Spinal cord (tissue), 10 donors: ENCODE measurements around the gene PDLIM1. TPM values are rescaled to one million over a fixed set of nuclear protein-coding genes. Genes with fewer than 3 reads are reported as not detected.

Source experiments
- DNase-seq, 6 donors: peaks; one replicate each; pipeline versions ENCODE4 v3.0.0 to v3.0.0-alpha.2; 2013 to 2015; ENCODE audit warnings: low spot score in 6 of 6, low read depth in 4 of 6
- H3K27ac ChIP-seq: one replicate; pipeline ENCODE4 v1.5.1; 2013; ENCODE audit warnings: low read depth, low read length, control low read depth
- H3K27me3 ChIP-seq: one replicate; pipeline ENCODE4 v1.6.1; 2013; ENCODE audit warnings: low read length; ENCODE audit not compliant: control insufficient read depth, insufficient read depth
- H3K36me3 ChIP-seq: one replicate; pipeline ENCODE4 v1.6.1; 2013; ENCODE audit warnings: low read length; ENCODE audit not compliant: control insufficient read depth, insufficient read depth
- H3K4me1 ChIP-seq: one replicate; pipeline ENCODE4 v1.6.1; 2013; ENCODE audit warnings: low read length; ENCODE audit not compliant: control insufficient read depth, insufficient read depth
- H3K4me3 ChIP-seq: one replicate; pipeline ENCODE4 v1.5.1; 2013; ENCODE audit warnings: low read depth, low read length, control low read depth
- H3K9me3 ChIP-seq: one replicate; pipeline ENCODE4 v1.6.1; 2013; ENCODE audit warnings: low read length; ENCODE audit not compliant: control insufficient read depth, insufficient read depth
- WGBS: methylation state at CpG from one replicate; pipeline ENCODE4 v1.1.5; 2013; ENCODE audit warnings: missing lambda C conversion rate; ENCODE audit not compliant: insufficient coverage; 5-methylcytosine and 5-hydroxymethylcytosine counted together
- polyA plus RNA-seq, 2 donors: library from polyadenylated mRNA; unstranded; fragments of 120-200 nt; gene quantifications; one replicate each; pipeline ENCODE4 v1.2.1, GENCODE V29; 2013; ENCODE audit not compliant: insufficient read length in 2 of 2
- total RNA-seq, 2 donors: library from RNA; depleted of rRNA in 1 of 2; stranded (reverse); fragments of 120-200 nt in 1 of 2; fragments of >200 nt in 1 of 2; gene quantifications; one replicate each; pipeline versions ENCODE4 v1.2.3 to v1.2.4, GENCODE V29; 2013 to 2014
- donor health status: healthy.

Gene PDLIM1
- total and polyA plus RNA-seq, 4 donors = 8.5 to 33.0 (median 20.4) TPM

DNA sequence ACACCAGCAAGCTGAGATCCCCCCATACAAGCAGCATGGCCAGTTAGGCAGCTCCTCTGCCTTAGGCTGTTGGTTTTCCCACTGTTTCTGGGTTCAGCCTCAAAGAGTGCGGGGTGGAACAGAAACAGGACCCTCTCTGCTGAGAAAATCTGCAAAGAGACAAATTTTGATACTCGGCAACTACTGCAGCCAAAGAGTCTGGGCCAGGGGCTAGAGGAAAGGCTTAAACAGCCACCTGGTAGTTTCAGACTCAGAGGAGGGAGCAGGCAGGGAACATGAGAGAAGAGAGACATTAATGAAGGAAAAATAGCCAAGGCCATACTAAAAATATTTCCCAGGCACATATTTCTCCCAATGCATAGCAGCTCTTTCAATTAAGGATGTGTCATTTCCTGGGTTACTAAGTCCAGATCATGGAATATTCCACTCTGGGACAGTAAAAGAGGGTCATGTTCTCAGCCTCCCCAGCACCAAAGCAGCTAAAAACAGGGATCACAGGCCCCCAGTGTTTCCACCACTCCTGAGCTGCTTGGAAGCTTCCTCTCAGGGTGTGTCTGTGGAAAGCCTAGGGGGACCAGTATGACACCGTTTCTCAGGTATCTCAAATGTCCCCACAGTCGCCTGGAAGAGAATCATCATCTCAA, 29.8 kb downstream of the PDLIM1 start:
- Histone ChIP-seq H3K36me3 (no peaks in the 10 kb centered on the region), H3K4me3 (no peak overlapping the region), H3K27me3 (no peaks in the 10 kb centered on the region), H3K4me1 (no peaks in the 10 kb centered on the region), H3K27ac (no peak overlapping the region), H3K9me3 (peaks cover 3% of the 10 kb centered on the region)
- 85% methylated on average over 3 of the region's 4 CpGs for WGBS
- no peak for DNase-seq

DNA sequence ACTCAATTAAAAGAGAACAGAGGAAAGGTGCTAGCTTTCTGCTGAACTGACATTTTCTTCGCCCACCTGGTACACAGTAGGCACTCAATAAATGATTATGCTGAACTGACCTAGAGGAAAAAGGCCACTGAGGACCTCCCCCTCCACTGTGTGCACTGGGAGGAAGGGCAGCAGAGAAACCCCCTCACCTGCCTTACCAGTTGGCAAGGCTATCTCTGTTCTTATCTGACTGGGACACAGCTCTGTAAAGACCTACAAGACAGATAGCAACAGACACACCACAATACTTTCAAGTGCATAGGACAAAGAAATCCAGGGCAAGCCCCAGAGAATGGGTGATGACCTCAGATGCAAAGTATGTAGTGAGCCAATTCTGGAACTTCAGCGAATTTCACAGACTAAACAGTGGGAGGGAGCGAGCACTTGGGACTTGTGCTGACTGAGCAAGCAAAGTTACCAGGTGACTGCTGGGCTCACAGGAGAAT, 30.4 kb downstream of the PDLIM1 start:
- 78% methylated on average over 2 of the region's 3 CpGs for WGBS

GRCh38 chr10:95257849-95258248, 33.0 kb downstream of the PDLIM1 start:
- Histone ChIP-seq H3K9me3 (peaks cover 3% of the 10 kb centered on the region), H3K4me1 (no peaks in the 10 kb centered on the region), H3K27ac (no peak overlapping the region), H3K4me3 (no peak overlapping the region), H3K36me3 (no peaks in the 10 kb centered on the region), H3K27me3 (no peaks in the 10 kb centered on the region)
- 100% methylated on average over 2 of the region's 7 CpGs for WGBS
- DNase-seq = no peak

More for the DNA sequence above, 30.4 kb downstream of the PDLIM1 start:
- Histone ChIP-seq H3K4me1 (no peaks in the 10 kb centered on the region), H3K9me3 (peaks cover 3% of the 10 kb centered on the region), H3K4me3 (no peak overlapping the region), H3K27me3 (no peaks in the 10 kb centered on the region), H3K27ac (no peak overlapping the region), H3K36me3 (no peaks in the 10 kb centered on the region)
- DNase-seq = peak in 1 of 6 donors; percentile 52

GRCh38 chr10:95256268-95256667, 34.5 kb downstream of the PDLIM1 start:
- Histone ChIP-seq H3K4me3 (no peak overlapping the region), H3K9me3 (peaks cover 3% of the 10 kb centered on the region), H3K27me3 (no peaks in the 10 kb centered on the region), H3K36me3 (no peaks in the 10 kb centered on the region), H3K4me1 (no peaks in the 10 kb centered on the region), H3K27ac (no peak overlapping the region)
- no CpG with 5 or more reads among the region's 1 CpG for WGBS
- DNase-seq = no peak

- Histone ChIP-seq H3K9me3 (peaks cover 3% of the 10 kb centered on the region), H3K27ac (no peak overlapping the region), H3K4me1 (no peaks in the 10 kb centered on the region), H3K27me3 (no peaks in the 10 kb centered on the region), H3K4me3 (no peak overlapping the region), H3K36me3 (no peaks in the 10 kb centered on the region)
- no peak for DNase-seq
- WGBS = no CpG with 5 or more reads among the region's 3 CpGs
These were observed 36.2 kb downstream of the PDLIM1 start for GRCh38 chr10:95254629-95255028.

DNA sequence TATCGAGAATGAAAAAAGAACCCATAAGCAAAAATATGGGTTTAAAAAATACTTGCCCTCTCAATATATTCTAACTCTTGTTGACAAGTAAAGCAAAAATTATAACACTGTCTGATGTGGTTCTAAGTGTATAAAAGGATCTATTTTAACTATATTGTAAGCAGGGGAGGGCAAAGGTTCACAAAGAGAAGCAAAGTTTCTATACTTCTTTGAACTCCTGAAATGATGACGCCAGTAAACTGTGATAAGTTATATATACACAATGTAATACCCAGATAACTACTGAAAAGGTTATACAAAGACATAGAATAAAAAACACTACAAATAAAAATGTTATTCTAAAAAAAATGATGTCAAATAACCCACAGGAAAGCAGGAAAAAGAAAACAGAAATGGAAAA, 37.1 kb downstream of the PDLIM1 start:
- H3K4me1 ChIP-seq = no peaks in the 10 kb centered on the region
- no CpG with 5 or more reads among the region's 2 CpGs for WGBS
- no peak overlapping the region for H3K4me3 ChIP-seq
- no peak overlapping the region for H3K27ac ChIP-seq
- no peaks in the 10 kb centered on the region for H3K27me3 ChIP-seq
- no peaks in the 10 kb centered on the region for H3K36me3 ChIP-seq
- H3K9me3 ChIP-seq = peaks cover 3% of the 10 kb centered on the region
- DNase-seq = no peak

GRCh38 chr10:95253007-95253406, 37.8 kb downstream of the PDLIM1 start:
- DNase-seq = no peak
- no peaks in the 10 kb centered on the region for H3K36me3 ChIP-seq
- H3K27ac ChIP-seq = no peak overlapping the region
- 90% methylated on average over 2 of the region's 2 CpGs for WGBS
- H3K4me3 ChIP-seq = no peak overlapping the region
- no peaks in the 10 kb centered on the region for H3K27me3 ChIP-seq
- H3K9me3 ChIP-seq = peaks cover 3% of the 10 kb centered on the region
- no peaks in the 10 kb centered on the region for H3K4me1 ChIP-seq

- Histone ChIP-seq H3K27me3 (no peaks in the 10 kb centered on the region), H3K36me3 (no peaks in the 10 kb centered on the region), H3K9me3 (no peaks in the 10 kb centered on the region), H3K27ac (no peak overlapping the region), H3K4me1 (no peaks in the 10 kb centered on the region), H3K4me3 (no peak overlapping the region)
- DNase-seq = no peak
- WGBS = 100% methylated on average over 1 of the region's 4 CpGs
These were observed 39.9 kb downstream of the PDLIM1 start for GRCh38 chr10:95250856-95251255.

GRCh38 chr10:95249467-95249866, 41.3 kb downstream of the PDLIM1 start:
- Histone ChIP-seq H3K9me3 (no peaks in the 10 kb centered on the region), H3K4me1 (no peaks in the 10 kb centered on the region), H3K4me3 (no peak overlapping the region), H3K36me3 (no peaks in the 10 kb centered on the region), H3K27ac (no peak overlapping the region), H3K27me3 (no peaks in the 10 kb centered on the region)
- DNase-seq = no peak
- WGBS = 83% methylated on average over 3 of the region's 3 CpGs

- no peak for DNase-seq
- Histone ChIP-seq H3K4me1 (no peaks in the 10 kb centered on the region), H3K4me3 (no peak overlapping the region), H3K27ac (no peak overlapping the region), H3K9me3 (no peaks in the 10 kb centered on the region), H3K27me3 (no peaks in the 10 kb centered on the region), H3K36me3 (no peaks in the 10 kb centered on the region)
- 100% methylated on average over 2 of the region's 3 CpGs for WGBS
These were observed 41.8 kb downstream of the PDLIM1 start for GRCh38 chr10:95248989-95249388.
